ENCODE measurements around the gene LITAFD. TPM values are rescaled to one million over a fixed set of nuclear protein-coding genes. Genes with fewer than 3 reads are reported as not detected.

Gene LITAFD
- total and polyA plus RNA-seq, 9 of the 15 experiments (the other 6 are each of a cell fraction or from before 2014, with no cell fraction given) = not detected

GRCh38 chr16:8855051-8855786 is 26.9 kb upstream of the LITAFD start (continued):
- no peak for TF ChIP-seq TCF7L2 (IDR thresholded peaks at IDR 0.05; ENCODE audit: low read depth, low read length)
- 0 out of 2 replicates have a peak, but pooled peaks have one; percentile 12 for TF ChIP-seq CC2D1A (IDR thresholded peaks at IDR 0.05)
- TF ChIP-seq RAD21 (CRISPR knock-in tag; conservative IDR thresholded peaks at IDR 0.05 in 1 of 2, IDR thresholded peaks at IDR 0.05 in 1 of 2) = peak in 1 of 2 experiments; percentile 53; a peak in 2 of 4 replicates

DNA sequence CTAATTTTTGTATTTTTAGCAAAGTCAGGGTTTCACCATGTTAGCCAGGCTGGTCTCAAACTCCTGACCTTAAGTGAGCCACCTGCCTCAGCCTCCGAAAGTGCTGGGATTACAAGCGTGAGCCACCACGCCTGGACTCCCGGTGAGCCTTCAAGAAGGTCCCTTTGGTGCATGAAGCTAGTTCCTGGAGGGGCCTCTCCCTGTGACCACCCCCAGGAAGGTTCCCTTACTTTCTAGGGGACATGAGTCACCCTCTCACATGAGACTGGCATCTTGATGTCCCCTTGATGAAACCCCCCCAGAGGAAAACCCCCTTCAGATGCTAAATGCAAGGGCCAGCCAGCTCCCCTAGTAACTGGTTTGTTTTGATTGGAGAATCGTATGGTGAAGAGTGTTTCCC is 26.2 kb upstream of the LITAFD start:
- in situ Hi-C loops (cut with MboI) (no loop called here), intact Hi-C loops (cut with micrococcal nuclease) (no loop called here)
- WGBS (ENCODE audit: insufficient coverage, low coverage, missing lambda C conversion rate) = 78% methylated on average over 5 of the region's 5 CpGs
- no peak overlapping the region for H3K4me2 ChIP-seq (ENCODE audit: insufficient read depth, low read length)
- no TSS peak for BruUV-seq (replicated peaks)
- H3K27ac ChIP-seq (ENCODE audit: extremely low read depth, low read depth, low read length) = no peak overlapping the region
- ChIA-PET POLR2A (interaction anchor here (0.6 to 1.9 kb wide), 4 partner anchors 12 to 181 kb away, joined by 3 to 6 read pairs (median 4); no protein-coding TSS in a partner anchor), CTCF (ENCODE audit: low intra/inter-chr PET ratio) (no interaction called here)
- H3K9me3 ChIP-seq (replicated peaks; ENCODE audit: control insufficient read depth, insufficient read depth, low read depth, low read length) = no peaks in the 10 kb centered on the region
- DNase-seq (ENCODE audit: extremely low read depth in 1 of 4, low spot score in 3 of 4) (no peak), ATAC-seq (no peak), FAIRE-seq (no peak)
- H3K36me3 ChIP-seq (ENCODE audit: control insufficient read depth, insufficient read depth, low read length) = peaks cover 78% of the 10 kb centered on the region; the same call in 2 of the 3 replicates
- H3K4me3 ChIP-seq = no peak overlapping the region
- peaks cover 0 to 13% of the 10 kb centered on the region in 2 experiments; a peak in 1 of 5 replicates for H3K4me1 ChIP-seq (replicated peaks in 1 of 2; ENCODE audit: control insufficient read depth in 2 of 2, insufficient read depth in 2 of 2, low read length in 2 of 2)
- TF ChIP-seq POLR2A (conservative IDR thresholded peaks at IDR 0.05) (0 out of 2 replicates have a peak, but pooled peaks have one; percentile 2), PHF20 (IDR thresholded peaks at IDR 0.05; ENCODE audit: partially characterized antibody) (no peak), ATF3 (IDR thresholded peaks at IDR 0.05) (no peak), ATF3 (CRISPR knock-in tag; conservative IDR thresholded peaks at IDR 0.05) (no peak)
- H3K79me2 ChIP-seq (ENCODE audit: control insufficient read depth, insufficient read depth, low read length) = peaks cover 16% of the 10 kb centered on the region
- no peak overlapping the region for H2AFZ ChIP-seq (ENCODE audit: low read depth, low read length)
- H3K27me3 ChIP-seq (ENCODE audit: control insufficient read depth in 2 of 2, insufficient read depth in 2 of 2, low read length in 2 of 2) = no peaks in the 10 kb centered on the region
- H4K20me1 ChIP-seq (replicated peaks; ENCODE audit: control insufficient read depth, insufficient read depth, low read length) = peaks cover 5% of the 10 kb centered on the region
- H3K9me1 ChIP-seq (ENCODE audit: control insufficient read depth, insufficient read depth, low read length) = peaks cover 3% of the 10 kb centered on the region
- no peak overlapping the region for H3K9ac ChIP-seq (ENCODE audit: insufficient read depth in 1 of 2, low read depth in 2 of 2, low read length in 2 of 2)
